ENCODE data around the gene CALML5.

CALML5 gene

DNA sequence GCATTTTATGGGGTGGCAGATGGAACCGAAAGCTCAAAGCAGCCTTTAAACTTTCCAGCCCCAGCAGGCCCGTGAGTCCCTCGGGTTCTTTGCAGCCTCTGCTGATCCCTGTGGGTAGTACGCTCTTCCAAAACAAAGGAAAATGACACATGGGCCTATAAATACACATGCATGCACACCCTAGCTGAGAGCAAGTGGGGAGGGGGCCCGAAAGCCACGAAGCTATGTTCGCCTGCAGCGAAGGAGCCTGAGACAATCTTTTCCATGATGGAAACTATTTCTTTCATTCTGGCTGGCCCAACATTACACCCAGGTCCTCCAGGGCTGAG lies 32.2 kb downstream of the CALML5 start:
- no peak overlapping the region for H3K4me2 ChIP-seq (ENCODE audit: low read length)
- H3K36me3 ChIP-seq (ENCODE audit: control insufficient read depth, insufficient read depth, low read length), result no peaks in the 10 kb centered on the region
- TF ChIP-seq, protein P1, sequence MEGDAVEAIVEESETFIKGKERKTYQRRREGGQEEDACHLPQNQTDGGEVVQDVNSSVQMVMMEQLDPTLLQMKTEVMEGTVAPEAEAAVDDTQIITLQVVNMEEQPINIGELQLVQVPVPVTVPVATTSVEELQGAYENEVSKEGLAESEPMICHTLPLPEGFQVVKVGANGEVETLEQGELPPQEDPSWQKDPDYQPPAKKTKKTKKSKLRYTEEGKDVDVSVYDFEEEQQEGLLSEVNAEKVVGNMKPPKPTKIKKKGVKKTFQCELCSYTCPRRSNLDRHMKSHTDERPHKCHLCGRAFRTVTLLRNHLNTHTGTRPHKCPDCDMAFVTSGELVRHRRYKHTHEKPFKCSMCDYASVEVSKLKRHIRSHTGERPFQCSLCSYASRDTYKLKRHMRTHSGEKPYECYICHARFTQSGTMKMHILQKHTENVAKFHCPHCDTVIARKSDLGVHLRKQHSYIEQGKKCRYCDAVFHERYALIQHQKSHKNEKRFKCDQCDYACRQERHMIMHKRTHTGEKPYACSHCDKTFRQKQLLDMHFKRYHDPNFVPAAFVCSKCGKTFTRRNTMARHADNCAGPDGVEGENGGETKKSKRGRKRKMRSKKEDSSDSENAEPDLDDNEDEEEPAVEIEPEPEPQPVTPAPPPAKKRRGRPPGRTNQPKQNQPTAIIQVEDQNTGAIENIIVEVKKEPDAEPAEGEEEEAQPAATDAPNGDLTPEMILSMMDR (IDR thresholded peaks at IDR 0.05), result no peak
- H3K4me1 ChIP-seq, result no peaks in the 10 kb centered on the region
- H3K4me3 ChIP-seq (ENCODE audit: low read depth, low read length), result no peak overlapping the region
- no peaks in the 10 kb centered on the region for H3K79me2 ChIP-seq
- H2AFZ ChIP-seq, result no peak overlapping the region
- no peaks in the 10 kb centered on the region for H3K27me3 ChIP-seq (ENCODE audit: control insufficient read depth, insufficient read depth, low read length)
- H3K9ac ChIP-seq, result no peak overlapping the region
- H3K27ac ChIP-seq, result no peak overlapping the region
- no peaks in the 10 kb centered on the region for H3K9me3 ChIP-seq (ENCODE audit: control insufficient read depth, low read length)

DNA sequence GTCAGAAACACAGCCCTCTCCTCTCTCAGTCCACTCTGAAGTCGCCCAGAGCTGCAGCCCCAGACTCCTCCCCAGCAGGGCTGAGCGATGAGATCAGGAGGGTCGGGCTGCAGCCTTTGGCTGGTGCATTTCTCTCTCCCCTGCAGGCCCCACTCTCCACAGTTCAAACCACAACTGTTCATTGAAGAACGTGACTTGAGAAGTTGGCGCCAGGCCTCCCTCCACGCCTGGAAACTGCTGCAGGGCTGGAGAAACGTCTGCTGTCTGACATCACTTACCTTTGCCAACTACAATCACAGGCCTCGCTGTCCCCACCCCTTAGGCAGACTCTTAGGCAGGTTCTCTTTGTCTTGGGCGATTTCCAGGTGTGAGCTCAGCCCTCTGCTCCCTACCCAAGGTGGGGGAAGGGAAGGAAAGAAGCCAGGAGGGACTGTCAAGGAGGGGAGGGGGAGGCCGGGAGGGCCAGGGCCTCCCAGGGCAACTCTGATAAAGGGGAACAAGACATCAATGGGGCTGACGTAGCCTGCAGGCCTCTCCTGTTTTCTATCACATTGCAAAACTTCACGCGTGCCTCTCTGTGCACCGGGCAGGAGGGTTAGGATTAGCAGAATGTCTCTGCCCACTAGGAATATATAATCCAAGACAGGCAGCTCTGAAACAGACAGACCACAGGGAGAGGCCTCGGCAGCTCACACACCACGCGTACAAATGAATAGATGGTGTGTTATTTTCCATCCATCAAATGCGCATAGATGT lies 32.7 kb downstream of the CALML5 start:
- no peak overlapping the region for H2AFZ ChIP-seq
- H3K9ac ChIP-seq, result no peak overlapping the region
- H3K36me3 ChIP-seq (ENCODE audit: control insufficient read depth, insufficient read depth, low read length), result no peaks in the 10 kb centered on the region
- H3K9me3 ChIP-seq (ENCODE audit: control insufficient read depth, low read length), result no peaks in the 10 kb centered on the region
- TF ChIP-seq, protein P1 (IDR thresholded peaks at IDR 0.05), result no peak
- H3K4me2 ChIP-seq (ENCODE audit: low read length), result no peak overlapping the region
- no peaks in the 10 kb centered on the region for H3K79me2 ChIP-seq
- no peaks in the 10 kb centered on the region for H3K27me3 ChIP-seq (ENCODE audit: control insufficient read depth, insufficient read depth, low read length)
- H3K4me1 ChIP-seq, result no peaks in the 10 kb centered on the region
- H3K4me3 ChIP-seq (ENCODE audit: low read depth, low read length), result no peak overlapping the region
- H3K27ac ChIP-seq, result no peak overlapping the region

DNA sequence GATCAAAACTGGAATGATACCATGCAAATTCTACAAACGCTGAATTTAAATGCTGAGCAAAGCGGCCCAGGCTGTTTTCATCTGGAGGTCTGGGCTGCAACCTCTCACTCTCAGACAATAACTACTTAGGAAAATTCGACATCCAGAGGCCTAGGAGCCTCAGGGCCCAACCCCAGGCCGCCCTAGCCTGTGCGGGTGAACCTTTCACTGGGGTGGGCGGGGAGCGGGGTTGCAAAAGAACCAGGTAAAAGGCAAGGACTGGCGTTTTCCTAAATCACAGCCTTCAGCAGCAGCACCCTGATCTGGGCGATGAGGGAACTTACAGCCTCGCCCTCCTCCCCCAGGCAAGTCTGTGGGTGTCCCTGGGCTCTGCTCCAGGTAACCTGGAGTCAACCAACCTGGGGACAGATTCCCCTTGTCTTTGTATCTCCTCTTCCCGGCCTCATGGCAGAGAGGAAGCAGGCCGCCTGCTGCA lies 33.4 kb downstream of the CALML5 start:
- Histone ChIP-seq H3K27ac (no peak overlapping the region), H3K79me2 (no peaks in the 10 kb centered on the region), H3K27me3 (ENCODE audit: control insufficient read depth, insufficient read depth, low read length) (no peaks in the 10 kb centered on the region), H3K4me2 (ENCODE audit: low read length) (no peak overlapping the region), H3K9ac (no peak overlapping the region), H3K36me3 (ENCODE audit: control insufficient read depth, insufficient read depth, low read length) (no peaks in the 10 kb centered on the region), H3K4me1 (no peaks in the 10 kb centered on the region), H3K9me3 (ENCODE audit: control insufficient read depth, low read length) (no peaks in the 10 kb centered on the region), H3K4me3 (ENCODE audit: low read depth, low read length) (no peak overlapping the region), H2AFZ (no peak overlapping the region)
- TF ChIP-seq, protein P1 (IDR thresholded peaks at IDR 0.05), result no peak

DNA sequence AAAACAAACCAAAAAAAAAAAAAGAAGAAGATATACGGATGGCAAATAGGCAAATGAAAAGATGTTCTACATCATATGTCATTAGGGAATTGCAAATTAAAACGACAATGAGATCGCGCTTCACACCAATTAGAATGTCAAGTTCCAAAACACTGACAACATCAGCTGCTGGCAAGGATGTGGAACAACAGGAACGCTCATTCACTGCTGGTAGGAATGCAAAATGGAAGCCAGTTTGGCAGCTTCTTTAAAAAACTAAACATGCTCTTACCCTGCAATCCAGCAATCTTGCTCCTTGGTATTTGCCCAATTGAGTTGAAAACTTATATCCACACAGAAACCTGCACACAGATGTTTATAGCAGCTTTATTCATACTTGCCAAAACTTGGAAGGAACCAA lies 34.8 kb downstream of the CALML5 start:
- Histone ChIP-seq H3K79me2 (no peaks in the 10 kb centered on the region), H3K9me3 (ENCODE audit: control insufficient read depth, low read length) (no peaks in the 10 kb centered on the region), H3K4me2 (ENCODE audit: low read length) (no peak overlapping the region), H3K27me3 (ENCODE audit: control insufficient read depth, insufficient read depth, low read length) (no peaks in the 10 kb centered on the region), H3K9ac (no peak overlapping the region), H3K36me3 (ENCODE audit: control insufficient read depth, insufficient read depth, low read length) (no peaks in the 10 kb centered on the region), H3K27ac (no peak overlapping the region), H3K4me3 (ENCODE audit: low read depth, low read length) (no peak overlapping the region), H3K4me1 (no peaks in the 10 kb centered on the region), H2AFZ (no peak overlapping the region)
- TF ChIP-seq, protein P1 (IDR thresholded peaks at IDR 0.05), result no peak

DNA sequence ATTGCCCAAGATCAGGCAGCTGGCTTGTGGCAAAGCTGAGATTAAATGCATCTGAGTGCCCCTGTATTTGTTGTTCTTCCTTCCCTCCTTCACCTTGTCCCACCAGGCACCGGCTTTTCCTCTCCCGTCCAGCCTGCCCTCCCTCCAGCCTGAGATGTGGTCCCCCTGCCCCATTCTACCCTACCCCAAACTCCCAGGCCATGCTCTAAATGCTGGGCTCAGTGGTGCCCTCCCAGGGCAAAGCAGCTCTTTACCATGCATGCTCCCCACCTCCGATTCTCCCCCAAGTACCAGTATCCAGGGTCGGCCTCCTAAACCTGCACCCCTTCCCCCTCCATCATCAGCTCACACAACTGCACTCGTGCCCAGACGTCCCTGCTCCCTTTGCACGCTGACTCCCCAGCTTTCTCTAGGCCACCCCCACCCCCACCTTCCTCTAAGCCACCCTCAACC lies 36.5 kb downstream of the CALML5 start:
- Histone ChIP-seq H3K27me3 (ENCODE audit: control insufficient read depth, insufficient read depth, low read length) (no peaks in the 10 kb centered on the region), H3K4me2 (ENCODE audit: low read length) (no peak overlapping the region), H3K9ac (no peak overlapping the region), H3K4me1 (no peaks in the 10 kb centered on the region), H3K36me3 (ENCODE audit: control insufficient read depth, insufficient read depth, low read length) (no peaks in the 10 kb centered on the region), H3K79me2 (no peaks in the 10 kb centered on the region), H3K27ac (no peak overlapping the region), H2AFZ (no peak overlapping the region), H3K9me3 (ENCODE audit: control insufficient read depth, low read length) (no peaks in the 10 kb centered on the region), H3K4me3 (ENCODE audit: low read depth, low read length) (no peak overlapping the region)
- TF ChIP-seq, protein P1 (IDR thresholded peaks at IDR 0.05), result no peak
